Measurements from ENCODE around the gene PADI1.

The PADI1 gene

GRCh38 chr1:17258758-17259130 is 53.8 kb downstream of the PADI1 start:
- no peaks in the 10 kb centered on the region for H3K9me3 ChIP-seq (ENCODE audit: insufficient read depth, low read length)
- H3K4me1 ChIP-seq (ENCODE audit: low read length), result no peaks in the 10 kb centered on the region
- no peak overlapping the region for H3K4me3 ChIP-seq (ENCODE audit: low read length)
- peaks cover 8% of the 10 kb centered on the region; the same call in 1 of the 2 replicates for H3K27me3 ChIP-seq (ENCODE audit: low read depth, low read length)
- no peak overlapping the region for H3K9ac ChIP-seq (ENCODE audit: low read length)
- H3K36me3 ChIP-seq (replicated peaks; ENCODE audit: low read depth, low read length), result no peaks in the 10 kb centered on the region
- TF ChIP-seq EZH2phosphoT487 (IDR thresholded peaks at IDR 0.05; ENCODE audit: low read depth), result no peak
- TF ChIP-seq CTCF (IDR thresholded peaks at IDR 0.05; ENCODE audit: low read depth, low read length), result no peak
- no peaks in the 10 kb centered on the region for H3K79me2 ChIP-seq (ENCODE audit: low read length)
- no peak overlapping the region for H3K27ac ChIP-seq (ENCODE audit: low read length)
- H2AFZ ChIP-seq (ENCODE audit: low read depth, low read length), result no peak overlapping the region
- H3K4me2 ChIP-seq (ENCODE audit: low read length), result no peak overlapping the region
- no peaks in the 10 kb centered on the region for H4K20me1 ChIP-seq (ENCODE audit: insufficient read depth, low read length)

GRCh38 chr1:17259233-17259873 is 54.4 kb downstream of the PADI1 start:
- TF ChIP-seq CTCF (IDR thresholded peaks at IDR 0.05; ENCODE audit: low read depth, low read length), result no peak
- no peak for TF ChIP-seq EZH2phosphoT487 (IDR thresholded peaks at IDR 0.05; ENCODE audit: low read depth)
- Histone ChIP-seq H3K27ac (ENCODE audit: low read length) (no peak overlapping the region), H3K36me3 (replicated peaks; ENCODE audit: low read depth, low read length) (no peaks in the 10 kb centered on the region), H3K79me2 (ENCODE audit: low read length) (no peaks in the 10 kb centered on the region), H3K4me2 (ENCODE audit: low read length) (no peak overlapping the region), H3K27me3 (ENCODE audit: low read depth, low read length) (peaks cover 8% of the 10 kb centered on the region; the same call in 1 of the 2 replicates), H3K4me1 (ENCODE audit: low read length) (no peaks in the 10 kb centered on the region), H3K4me3 (ENCODE audit: low read length) (no peak overlapping the region), H4K20me1 (ENCODE audit: insufficient read depth, low read length) (no peaks in the 10 kb centered on the region), H3K9me3 (ENCODE audit: insufficient read depth, low read length) (no peaks in the 10 kb centered on the region), H2AFZ (ENCODE audit: low read depth, low read length) (no peak overlapping the region), H3K9ac (ENCODE audit: low read length) (no peak overlapping the region)

GRCh38 chr1:17260264-17260663 is 55.3 kb downstream of the PADI1 start:
- no peaks in the 10 kb centered on the region for H4K20me1 ChIP-seq (ENCODE audit: insufficient read depth, low read length)
- H3K27ac ChIP-seq (ENCODE audit: low read length), result no peak overlapping the region
- H3K4me3 ChIP-seq (ENCODE audit: low read length), result no peak overlapping the region

GRCh38 chr1:17260738-17261137 is 55.8 kb downstream of the PADI1 start:
- no peaks in the 10 kb centered on the region for H3K9me3 ChIP-seq (ENCODE audit: insufficient read depth, low read length)
- H3K9ac ChIP-seq (ENCODE audit: low read length), result no peak overlapping the region
- H3K4me1 ChIP-seq (ENCODE audit: low read length), result no peaks in the 10 kb centered on the region
- H2AFZ ChIP-seq (ENCODE audit: low read depth, low read length), result no peak overlapping the region
- no peaks in the 10 kb centered on the region for H3K36me3 ChIP-seq (replicated peaks; ENCODE audit: low read depth, low read length)
- peaks cover 8% of the 10 kb centered on the region; the same call in 1 of the 2 replicates for H3K27me3 ChIP-seq (ENCODE audit: low read depth, low read length)
- H4K20me1 ChIP-seq (ENCODE audit: insufficient read depth, low read length), result no peaks in the 10 kb centered on the region
- no peak overlapping the region for H3K27ac ChIP-seq (ENCODE audit: low read length)
- no peaks in the 10 kb centered on the region for H3K79me2 ChIP-seq (ENCODE audit: low read length)
- no peak overlapping the region for H3K4me3 ChIP-seq (ENCODE audit: low read length)
- no peak overlapping the region for H3K4me2 ChIP-seq (ENCODE audit: low read length)
- TF ChIP-seq EZH2phosphoT487 (IDR thresholded peaks at IDR 0.05; ENCODE audit: low read depth) (no peak), CTCF (IDR thresholded peaks at IDR 0.05; ENCODE audit: low read depth, low read length) (no peak)

More at GRCh38 chr1:17260264-17260663, 55.3 kb downstream of the PADI1 start:
- TF ChIP-seq CTCF (IDR thresholded peaks at IDR 0.05; ENCODE audit: low read depth, low read length) (no peak), EZH2phosphoT487 (IDR thresholded peaks at IDR 0.05; ENCODE audit: low read depth) (no peak)
- Histone ChIP-seq H3K9me3 (ENCODE audit: insufficient read depth, low read length) (no peaks in the 10 kb centered on the region), H3K9ac (ENCODE audit: low read length) (no peak overlapping the region), H3K4me1 (ENCODE audit: low read length) (no peaks in the 10 kb centered on the region), H3K79me2 (ENCODE audit: low read length) (no peaks in the 10 kb centered on the region), H2AFZ (ENCODE audit: low read depth, low read length) (no peak overlapping the region), H3K4me2 (ENCODE audit: low read length) (no peak overlapping the region), H3K36me3 (replicated peaks; ENCODE audit: low read depth, low read length) (no peaks in the 10 kb centered on the region), H3K27me3 (ENCODE audit: low read depth, low read length) (peaks cover 8% of the 10 kb centered on the region; the same call in 1 of the 2 replicates)
